Breast epithelium (tissue), 4 donors: ENCODE data around the gene TMEM158. TPM values are rescaled to one million over a fixed set of nuclear protein-coding genes. Genes with fewer than 3 reads are reported as not detected.

Source experiments
- DNase-seq, 2 donors: peaks; one replicate each; pipeline ENCODE4 v3.0.0-alpha.2; 2019; ENCODE audit warnings: low spot score in 2 of 2
- H3K27ac ChIP-seq, 2 donors: fragments of 200-600 bp; sonication (generic) in 1 of 2; one replicate each; pipeline ENCODE4 v1.5.1; 2016 to 2019; ENCODE audit warnings: mild to moderate bottlenecking in 1 of 2
- H3K27me3 ChIP-seq, 2 donors: fragments of 200-600 bp; sonication (generic) in 1 of 2; one replicate each; pipeline versions ENCODE4 v1.5.1 to v1.6.0; 2017 to 2019; ENCODE audit warnings: control low read depth in 1 of 2, mild to moderate bottlenecking in 1 of 2
- H3K36me3 ChIP-seq: fragments of 200-600 bp; one replicate; pipeline ENCODE4 v1.5.1; 2019
- H3K4me1 ChIP-seq, 2 donors: fragments of 200-600 bp; sonication (generic); one replicate each; pipeline ENCODE4 v1.5.1; 2016 to 2019; ENCODE audit warnings: control low read depth in 1 of 2
- H3K4me3 ChIP-seq, 3 donors: fragments of 200-600 bp; sonication (generic); 1 replicate in 2 of 3; 2 replicates in 1 of 3; pipeline ENCODE4 v1.5.1; 2016 to 2019; ENCODE audit warnings: mild to moderate bottlenecking in 3 of 3, moderate library complexity in 2 of 3
- H3K9me3 ChIP-seq, 2 donors: fragments of 200-600 bp; sonication (generic) in 1 of 2; one replicate each; pipeline ENCODE4 v1.5.1; 2016 to 2019; ENCODE audit warnings: control low read depth in 1 of 2
- CTCF ChIP-seq, 3 donors: fragments of 450-650 bp; IDR thresholded peaks; one replicate each; pipeline ENCODE4 v1.5.1; 2016 to 2017; ENCODE audit warnings: antibody characterized with exemption in 3 of 3, mild to moderate bottlenecking in 3 of 3, moderate library complexity in 3 of 3
- POLR2A ChIP-seq: fragments of 450-650 bp; IDR thresholded peaks from one replicate; pipeline ENCODE4 v1.6.1; 2016; ENCODE audit warnings: antibody characterized with exemption, mild to moderate bottlenecking, moderate library complexity
- POLR2AphosphoS5 ChIP-seq, 3 donors: sonication (generic); formaldehyde crosslinking; IDR thresholded peaks; one replicate each; pipeline ENCODE4 v1.6.1; 2017; ENCODE audit warnings: antibody characterized with exemption in 3 of 3
- intact Hi-C: fragments of 100-400 bp; cut with DNase I; formaldehyde crosslinking; loops from one replicate; pipeline ENCODE4 v1.15.1; 2023; ENCODE audit warnings: low total_unique reads
- total RNA-seq, 3 donors: library from RNA; depleted of rRNA; stranded (reverse); fragments of >200 nt; gene quantifications; one replicate each; pipeline ENCODE4 v1.1.0, GENCODE V29; 2016

TMEM158 gene
- total RNA-seq, 3 donors from 2014 or later = 0.48 to 2.0 (median 1.0) TPM

GRCh38 chr3:45211466-45212094 is 14.5 kb downstream of the TMEM158 start:
- no peak for DNase-seq
- Histone ChIP-seq H3K27ac (no peak overlapping the region), H3K27me3 (no peaks in the 10 kb centered on the region), H3K36me3 (no peaks in the 10 kb centered on the region), H3K4me3 (no peak overlapping the region), H3K9me3 (no peaks in the 10 kb centered on the region), H3K4me1 (no peaks in the 10 kb centered on the region)
- TF ChIP-seq CTCF (IDR thresholded peaks at IDR 0.05) = no peak
- no peak for TF ChIP-seq POLR2AphosphoS5 (IDR thresholded peaks at IDR 0.05)
- no peak for TF ChIP-seq POLR2A
- intact Hi-C loops = loop anchor here (5.0 kb wide), 1 partner anchor 169 kb away; no protein-coding TSS in a partner anchor

GRCh38 chr3:45210308-45211041 is 15.6 kb downstream of the TMEM158 start:
- peak; percentile 82 to 89 for DNase-seq
- no peaks in the 10 kb centered on the region for H3K4me1 ChIP-seq
- no peak overlapping the region for H3K4me3 ChIP-seq
- H3K27ac ChIP-seq = peak overlapping the region in 1 of 2 donors; percentile 14
- H3K9me3 ChIP-seq = no peaks in the 10 kb centered on the region
- H3K27me3 ChIP-seq = no peaks in the 10 kb centered on the region
- intact Hi-C loops = loop anchor here (5.0 kb wide), 1 partner anchor 168 kb away; no protein-coding TSS in a partner anchor
- TF ChIP-seq POLR2A (no peak), POLR2AphosphoS5 (IDR thresholded peaks at IDR 0.05) (peak in 1 of 3 donors; percentile 40), CTCF (IDR thresholded peaks at IDR 0.05) (peak; percentile 85 to 97 (median 88))
- no peaks in the 10 kb centered on the region for H3K36me3 ChIP-seq

GRCh38 chr3:45209526-45209925 is 16.6 kb downstream of the TMEM158 start:
- no peak for DNase-seq
- Histone ChIP-seq H3K9me3 (no peaks in the 10 kb centered on the region), H3K36me3 (no peaks in the 10 kb centered on the region), H3K27me3 (no peaks in the 10 kb centered on the region), H3K4me3 (no peak overlapping the region), H3K27ac (no peak overlapping the region), H3K4me1 (no peaks in the 10 kb centered on the region)
- intact Hi-C loops = no loop called here
- no peak for TF ChIP-seq CTCF (IDR thresholded peaks at IDR 0.05)
- TF ChIP-seq POLR2A = no peak
- TF ChIP-seq POLR2AphosphoS5 (IDR thresholded peaks at IDR 0.05) = no peak

- no peaks in the 10 kb centered on the region for H3K9me3 ChIP-seq
- no peaks in the 10 kb centered on the region for H3K36me3 ChIP-seq
- intact Hi-C loops = no loop called here
- no peak for DNase-seq
- H3K27me3 ChIP-seq = no peaks in the 10 kb centered on the region
- no peak overlapping the region for H3K27ac ChIP-seq
- TF ChIP-seq CTCF (IDR thresholded peaks at IDR 0.05) (no peak), POLR2AphosphoS5 (IDR thresholded peaks at IDR 0.05) (no peak), POLR2A (no peak)
- no peaks in the 10 kb centered on the region for H3K4me1 ChIP-seq
- no peak overlapping the region for H3K4me3 ChIP-seq
Observed at GRCh38 chr3:45208586-45208985, 17.5 kb downstream of the TMEM158 start.

- Histone ChIP-seq H3K27ac (no peak overlapping the region), H3K4me1 (no peaks in the 10 kb centered on the region), H3K27me3 (no peaks in the 10 kb centered on the region), H3K9me3 (no peaks in the 10 kb centered on the region), H3K36me3 (no peaks in the 10 kb centered on the region), H3K4me3 (no peak overlapping the region)
- intact Hi-C loops = no loop called here
- DNase-seq = no peak
- no peak for TF ChIP-seq POLR2A
- TF ChIP-seq CTCF (IDR thresholded peaks at IDR 0.05) = no peak
- TF ChIP-seq POLR2AphosphoS5 (IDR thresholded peaks at IDR 0.05) = no peak
Observed at GRCh38 chr3:45207446-45207845, 18.6 kb downstream of the TMEM158 start.
